Stimulated activated CD8-positive, alpha-beta memory T cell treated with anti-CD3 and anti-CD28 coated beads, Interleukin-15, amount 100 ng/mL, for 48 hours (primary cell): ENCODE measurements around the gene NOSIP.

ENCODE experiments used
- DNase-seq, 2 donors: peaks; one replicate each; pipeline ENCODE4 v3.0.0-alpha.2; 2020; ENCODE audit warnings: low read depth in 2 of 2

Gene NOSIP

GRCh38 chr19:49594993-49595818 is 14.8 kb upstream of the NOSIP start:
- no peak for DNase-seq

- DNase-seq, result no peak
These were observed 14.0 kb upstream of the NOSIP start for GRCh38 chr19:49594157-49594992.

- peak; percentile 90 to 92 for DNase-seq
These were observed 13.1 kb upstream of the NOSIP start for GRCh38 chr19:49593233-49594113.

GRCh38 chr19:49592486-49593232 is 12.3 kb upstream of the NOSIP start:
- no peak for DNase-seq

GRCh38 chr19:49591731-49592485 is 11.6 kb upstream of the NOSIP start:
- DNase-seq, result no peak

- peak in 1 of 2 donors; percentile 63 for DNase-seq
These were observed 10.8 kb upstream of the NOSIP start, which contains the start of gene PRR12 for GRCh38 chr19:49590971-49591730. PRR12 (plus strand) TSS chr19:49591182; CDS start chr19:49591655, 473 bp downstream.

GRCh38 chr19:49590071-49590970 is 10.0 kb upstream of the NOSIP start:
- DNase-seq, result peak; percentile 91 to 93

GRCh38 chr19:49589502-49589905 is 9.1 kb upstream of the NOSIP start:
- DNase-seq, result no peak

- DNase-seq, result no peak
These were observed 8.2 kb upstream of the NOSIP start for GRCh38 chr19:49588365-49589122.

- DNase-seq, result no peak
These were observed 6.9 kb upstream of the NOSIP start for GRCh38 chr19:49587227-49587626.

- DNase-seq, result no peak
These were observed 4.7 kb upstream of the NOSIP start for GRCh38 chr19:49585023-49585422.

- DNase-seq, result no peak
These were observed 2.9 kb upstream of the NOSIP start for GRCh38 chr19:49583239-49583638.

- DNase-seq, result no peak
These were observed 702 bp upstream of the NOSIP start, which contains the start of gene PRRG2 for GRCh38 chr19:49581007-49581508. PRRG2 (plus strand) TSS chr19:49581316; CDS start chr19:49583220, 1,904 bp downstream.

GRCh38 chr19:49579947-49580263 is 451 bp downstream of the NOSIP start:
- DNase-seq, result no peak

GRCh38 chr19:49579193-49579592 is 1.2 kb downstream of the NOSIP start:
- DNase-seq, result no peak

- no peak for DNase-seq
These were observed 6.1 kb downstream of the NOSIP start for GRCh38 chr19:49574206-49574755.

- DNase-seq, result no peak
These were observed 6.9 kb downstream of the NOSIP start for GRCh38 chr19:49573425-49573824.
